ENCODE data around the gene ITIH1. TPM values are rescaled to one million over a fixed set of nuclear protein-coding genes. Genes with fewer than 3 reads are reported as not detected.

ITIH1 gene
- total and polyA plus RNA-seq, 2 of the 4 experiments (the other 2 are of a cell fraction) = not detected

GRCh38 chr3:52830535-52831258, 53.3 kb downstream of the ITIH1 start, which contains the start of gene ITIH4:
ITIH4 (minus strand) TSS chr3:52830672; CDS start chr3:52830642, 30 bp downstream.
- Histone ChIP-seq H3K18ac (ENCODE audit: low read depth, low read length) (no peak within 1 kb of the TSS), H2AFZ (replicated peaks; ENCODE audit: low read length, poor library complexity) (no peak within 1 kb of the TSS), H3K79me1 (ENCODE audit: low read depth in 1 of 2, low read length in 2 of 2) (no peaks in the 10 kb centered on the region), H3K4me3 (ENCODE audit: insufficient read depth, low read depth, low read length) (no peak within 1 kb of the TSS), H4K91ac (ENCODE audit: insufficient read depth, low read depth, low read length) (no peak within 1 kb of the TSS), H3K4me1 (ENCODE audit: control insufficient read depth, insufficient read depth, low read length) (peaks cover 18% of the 10 kb centered on the region), H3K56ac (ENCODE audit: extremely low read depth, insufficient read depth, low read length) (no peak within 1 kb of the TSS), H3K14ac (replicated peaks; ENCODE audit: low read depth, low read length) (no peak within 1 kb of the TSS), H2BK5ac (ENCODE audit: low read depth, low read length, poor library complexity, severe bottlenecking) (no peak within 1 kb of the TSS), H2BK20ac (ENCODE audit: low read depth, low read length) (no peak within 1 kb of the TSS), H3K36me3 (ENCODE audit: control insufficient read depth, insufficient read depth, low read length) (no peaks in the 10 kb centered on the region), H3K9ac (ENCODE audit: low read depth, low read length) (no peak within 1 kb of the TSS), H4K5ac (ENCODE audit: low read depth, low read length) (no peak within 1 kb of the TSS), H2AK9ac (replicated peaks; ENCODE audit: low read depth, low read length, poor library complexity) (no peak within 1 kb of the TSS), H2BK120ac (ENCODE audit: low read depth, low read length) (no peak within 1 kb of the TSS), H4K8ac (ENCODE audit: low read depth in 2 of 2, low read length in 2 of 2) (no peak within 1 kb of the TSS), H3K9me1 (ENCODE audit: insufficient read depth, low read length) (peaks cover 14% of the 10 kb centered on the region; the same call in 1 of the 2 replicates), H2AK5ac (ENCODE audit: low read depth, low read length) (no peak within 1 kb of the TSS), H4K20me1 (ENCODE audit: insufficient read depth, low read length) (no peaks in the 10 kb centered on the region), H2BK15ac (ENCODE audit: low read depth, low read length) (no peak within 1 kb of the TSS), H3K27ac (ENCODE audit: insufficient read depth, low read length) (no peak within 1 kb of the TSS), H3K27me3 (ENCODE audit: control insufficient read depth, insufficient read depth, low read length) (peaks cover under 1% of the 10 kb centered on the region; the same call in 1 of the 2 replicates), H3K23ac (ENCODE audit: low read depth, low read length) (no peak within 1 kb of the TSS), H3K9me3 (ENCODE audit: control insufficient read depth, insufficient read depth, low read length) (no peaks in the 10 kb centered on the region), H3K4me2 (ENCODE audit: low read depth, low read length) (no peak within 1 kb of the TSS), H3K4ac (ENCODE audit: low read depth, low read length) (no peak within 1 kb of the TSS)
- dilution Hi-C loops (cut with HindIII; ENCODE audit: low sequenced_read_pairs, unreplicated experiment) (no loop called here), in situ Hi-C loops (cut with MboI; ENCODE audit: low sequenced_read_pairs) (no loop called here), intact Hi-C loops (cut with micrococcal nuclease) (no loop called here)
- TF ChIP-seq, protein P1, sequence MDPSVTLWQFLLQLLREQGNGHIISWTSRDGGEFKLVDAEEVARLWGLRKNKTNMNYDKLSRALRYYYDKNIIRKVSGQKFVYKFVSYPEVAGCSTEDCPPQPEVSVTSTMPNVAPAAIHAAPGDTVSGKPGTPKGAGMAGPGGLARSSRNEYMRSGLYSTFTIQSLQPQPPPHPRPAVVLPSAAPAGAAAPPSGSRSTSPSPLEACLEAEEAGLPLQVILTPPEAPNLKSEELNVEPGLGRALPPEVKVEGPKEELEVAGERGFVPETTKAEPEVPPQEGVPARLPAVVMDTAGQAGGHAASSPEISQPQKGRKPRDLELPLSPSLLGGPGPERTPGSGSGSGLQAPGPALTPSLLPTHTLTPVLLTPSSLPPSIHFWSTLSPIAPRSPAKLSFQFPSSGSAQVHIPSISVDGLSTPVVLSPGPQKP (IDR thresholded peaks at IDR 0.05; ENCODE audit: borderline replicate concordance, low read depth, low read length) = no peak
- TF ChIP-seq RAD21 (IDR thresholded peaks at IDR 0.05; ENCODE audit: low read length) (no peak), MXI1 (IDR thresholded peaks at IDR 0.05; ENCODE audit: borderline replicate concordance, low read depth, low read length) (no peak), POLR2A (IDR thresholded peaks at IDR 0.05; ENCODE audit: low read depth, low read length) (no peak), CHD1 (IDR thresholded peaks at IDR 0.05; ENCODE audit: low read depth, low read length) (no peak), CEBPB (IDR thresholded peaks at IDR 0.05; ENCODE audit: low read depth, low read length) (no peak), RCOR1 (IDR thresholded peaks at IDR 0.05; ENCODE audit: insufficient replicate concordance, low read length) (no peak)
- TF ChIP-seq, protein P2, sequence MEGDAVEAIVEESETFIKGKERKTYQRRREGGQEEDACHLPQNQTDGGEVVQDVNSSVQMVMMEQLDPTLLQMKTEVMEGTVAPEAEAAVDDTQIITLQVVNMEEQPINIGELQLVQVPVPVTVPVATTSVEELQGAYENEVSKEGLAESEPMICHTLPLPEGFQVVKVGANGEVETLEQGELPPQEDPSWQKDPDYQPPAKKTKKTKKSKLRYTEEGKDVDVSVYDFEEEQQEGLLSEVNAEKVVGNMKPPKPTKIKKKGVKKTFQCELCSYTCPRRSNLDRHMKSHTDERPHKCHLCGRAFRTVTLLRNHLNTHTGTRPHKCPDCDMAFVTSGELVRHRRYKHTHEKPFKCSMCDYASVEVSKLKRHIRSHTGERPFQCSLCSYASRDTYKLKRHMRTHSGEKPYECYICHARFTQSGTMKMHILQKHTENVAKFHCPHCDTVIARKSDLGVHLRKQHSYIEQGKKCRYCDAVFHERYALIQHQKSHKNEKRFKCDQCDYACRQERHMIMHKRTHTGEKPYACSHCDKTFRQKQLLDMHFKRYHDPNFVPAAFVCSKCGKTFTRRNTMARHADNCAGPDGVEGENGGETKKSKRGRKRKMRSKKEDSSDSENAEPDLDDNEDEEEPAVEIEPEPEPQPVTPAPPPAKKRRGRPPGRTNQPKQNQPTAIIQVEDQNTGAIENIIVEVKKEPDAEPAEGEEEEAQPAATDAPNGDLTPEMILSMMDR (conservative IDR thresholded peaks at IDR 0.05; ENCODE audit: low read depth, low read length) = no peak
- CTCF ChIA-PET = no interaction called here
- BruUV-seq (replicated peaks) = no TSS peak
- ATAC-seq (ENCODE audit: low read depth) (no peak), DNase-seq (no peak)
- 67% methylated on average over 4 of the region's 16 CpGs; no CpG with 5 or more reads in 1 of the 2 experiments for WGBS, 2 experiments (ENCODE audit: extremely low coverage in 2 of 2, insufficient read length in 1 of 2)
- POLR2A ChIA-PET (ENCODE audit: unreplicated experiment) = no interaction called here

All from IMR-90 (cell line).